ENCODE measurements around the gene NCOA5. TPM values are rescaled to one million over a fixed set of nuclear protein-coding genes. Genes with fewer than 3 reads are reported as not detected.

The NCOA5 gene
- total and polyA plus RNA-seq, 12 donors = 7.6 to 22.5 (median 11.5) TPM

DNA sequence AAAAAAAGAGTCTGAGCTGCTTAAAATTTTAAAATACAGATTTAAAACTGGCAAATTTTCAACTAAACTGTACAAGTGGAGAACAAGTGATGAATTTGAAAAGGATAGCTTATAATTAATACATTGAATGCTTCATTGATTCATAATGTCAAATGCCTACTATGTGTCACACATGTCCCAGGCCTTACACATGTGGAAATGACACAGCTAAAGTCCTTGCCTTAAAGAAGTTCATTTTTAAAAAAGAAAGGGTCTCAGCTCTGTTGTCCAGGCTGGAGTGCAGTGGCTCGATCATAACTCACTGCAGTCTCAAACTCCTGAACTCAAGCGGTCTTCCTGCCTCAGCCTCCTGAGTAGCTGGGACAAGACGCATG is 5.0 kb downstream of the NCOA5 start:
- Histone ChIP-seq H3K9me3 (no peaks in the 10 kb centered on the region), H3K4me1 (peaks cover 8 to 91% (median 83%) of the 10 kb centered on the region in 9 donors), H3K27me3 (no peaks in the 10 kb centered on the region), H3K27ac (no peak overlapping the region), H3K36me3 (peaks cover 0 to 4% (median 0%) of the 10 kb centered on the region in 9 donors), H3K4me3 (no peak overlapping the region)
- TF ChIP-seq, protein P1, sequence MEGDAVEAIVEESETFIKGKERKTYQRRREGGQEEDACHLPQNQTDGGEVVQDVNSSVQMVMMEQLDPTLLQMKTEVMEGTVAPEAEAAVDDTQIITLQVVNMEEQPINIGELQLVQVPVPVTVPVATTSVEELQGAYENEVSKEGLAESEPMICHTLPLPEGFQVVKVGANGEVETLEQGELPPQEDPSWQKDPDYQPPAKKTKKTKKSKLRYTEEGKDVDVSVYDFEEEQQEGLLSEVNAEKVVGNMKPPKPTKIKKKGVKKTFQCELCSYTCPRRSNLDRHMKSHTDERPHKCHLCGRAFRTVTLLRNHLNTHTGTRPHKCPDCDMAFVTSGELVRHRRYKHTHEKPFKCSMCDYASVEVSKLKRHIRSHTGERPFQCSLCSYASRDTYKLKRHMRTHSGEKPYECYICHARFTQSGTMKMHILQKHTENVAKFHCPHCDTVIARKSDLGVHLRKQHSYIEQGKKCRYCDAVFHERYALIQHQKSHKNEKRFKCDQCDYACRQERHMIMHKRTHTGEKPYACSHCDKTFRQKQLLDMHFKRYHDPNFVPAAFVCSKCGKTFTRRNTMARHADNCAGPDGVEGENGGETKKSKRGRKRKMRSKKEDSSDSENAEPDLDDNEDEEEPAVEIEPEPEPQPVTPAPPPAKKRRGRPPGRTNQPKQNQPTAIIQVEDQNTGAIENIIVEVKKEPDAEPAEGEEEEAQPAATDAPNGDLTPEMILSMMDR (IDR thresholded peaks at IDR 0.05) = no peak
- ATAC-seq (no peak), DNase-seq (no peak)
- WGBS, 2 donors = 83% methylated on average over 3 of the region's 3 CpGs
- intact Hi-C loops (cut with DNase I) = loop anchor here in 3 of 10 donors (5.0 to 10.0 kb wide), 3 partner anchors 60 to 110 kb away; partner anchors contain the start of genes SLC12A5 (in 1 of the 3) and ZNF335 (in 1 of the 3)

DNA sequence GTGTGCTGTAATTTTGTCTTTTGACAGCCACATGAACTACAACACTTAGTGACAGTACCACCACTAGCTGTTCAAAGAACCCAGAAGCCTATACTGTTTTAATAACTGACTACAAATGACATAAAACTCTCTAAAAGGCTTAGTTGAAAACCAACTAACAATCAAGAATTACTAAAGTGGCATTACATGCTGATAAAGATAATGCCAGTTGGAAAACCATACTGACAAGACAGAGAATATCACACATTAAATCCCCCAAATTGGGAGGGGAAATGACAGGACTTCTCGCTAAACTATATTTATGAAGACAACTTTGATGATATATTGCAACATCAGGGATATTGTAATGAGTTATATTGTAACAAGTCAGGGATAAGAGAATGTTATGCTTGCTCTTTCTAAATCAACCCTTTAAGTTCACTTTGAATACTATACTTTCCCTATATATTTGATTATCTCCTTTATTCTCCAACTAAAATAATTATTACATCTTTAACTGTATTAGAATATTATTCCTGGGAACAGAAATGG is 6.2 kb downstream of the NCOA5 start:
- intact Hi-C loops (cut with DNase I) = loop anchor here in 2 of 10 donors (10.0 kb wide), 2 partner anchors 59 to 109 kb away; partner anchors contain the start of genes SLC12A5 (in 1 of the 2) and ZNF335 (in 1 of the 2)
- peaks cover 8 to 90% (median 80%) of the 10 kb centered on the region in 9 donors for H3K4me1 ChIP-seq
- TF ChIP-seq, protein P1 (IDR thresholded peaks at IDR 0.05) = no peak

DNA sequence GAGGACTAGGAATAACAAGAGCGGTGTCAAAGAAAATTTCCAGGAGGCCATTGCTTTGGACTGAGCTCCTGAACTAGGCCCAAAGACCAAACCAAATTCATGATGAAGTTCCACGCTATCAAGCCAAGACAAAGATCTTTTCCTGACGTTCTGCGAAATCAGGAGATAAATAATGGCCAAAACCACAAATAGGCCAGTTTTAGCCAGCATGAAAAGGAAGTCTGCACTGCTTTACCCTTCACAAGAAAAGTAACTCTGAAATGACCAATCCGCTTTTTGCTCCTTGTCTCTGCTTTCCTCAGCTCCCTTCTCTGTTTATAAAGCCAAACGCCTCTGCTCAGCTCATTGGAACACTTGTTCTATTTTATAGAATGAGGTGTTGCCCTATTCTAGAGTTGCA is 6.7 kb downstream of the NCOA5 start:
- no peaks in the 10 kb centered on the region for H3K9me3 ChIP-seq
- DNase-seq (no peak), ATAC-seq (no peak)
- no peak overlapping the region for H3K4me3 ChIP-seq
- WGBS, 2 donors = 64 to 68% methylated on average over 6 of the region's 6 CpGs
- no peaks in the 10 kb centered on the region for H3K27me3 ChIP-seq
- no peak overlapping the region for H3K27ac ChIP-seq
- H3K36me3 ChIP-seq = peaks cover 0 to 20% (median 10%) of the 10 kb centered on the region in 9 donors
- TF ChIP-seq, protein P1 (IDR thresholded peaks at IDR 0.05) = no peak
- H3K4me1 ChIP-seq = peaks cover 8 to 85% (median 75%) of the 10 kb centered on the region in 9 donors
- intact Hi-C loops (cut with DNase I) = loop anchor here in 2 of 10 donors (10.0 kb wide), 2 partner anchors 58 to 108 kb away; partner anchors contain the start of genes SLC12A5 (in 1 of the 2) and ZNF335 (in 1 of the 2)

More for the DNA sequence above, 6.2 kb downstream of the NCOA5 start:
- Histone ChIP-seq H3K27ac (no peak overlapping the region), H3K9me3 (no peaks in the 10 kb centered on the region), H3K36me3 (peaks cover 0 to 16% (median 5%) of the 10 kb centered on the region in 9 donors), H3K4me3 (no peak overlapping the region), H3K27me3 (no peaks in the 10 kb centered on the region)
- DNase-seq (no peak), ATAC-seq (no peak)
- WGBS, 2 donors = 94 to 100% methylated on average over 1 of the region's 1 CpG

DNA sequence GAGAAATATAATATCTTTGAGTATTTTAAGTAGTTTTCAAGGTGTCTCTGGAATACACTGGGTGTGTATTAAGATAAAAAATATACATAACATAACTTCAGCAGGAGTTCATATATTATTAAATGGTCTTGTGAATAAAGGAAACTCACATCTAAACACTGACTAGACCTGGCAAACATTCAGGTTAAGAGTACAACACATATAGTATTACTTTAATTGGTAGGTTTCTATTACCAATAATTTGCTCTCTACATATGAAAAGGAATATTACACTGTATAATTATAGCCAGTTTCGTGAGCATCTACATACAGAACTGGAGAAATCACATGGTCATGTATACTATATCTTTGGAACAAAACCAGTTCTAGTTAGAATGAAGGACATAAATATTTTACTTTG is 8.7 kb downstream of the NCOA5 start:
- no peak overlapping the region for H3K4me3 ChIP-seq
- TF ChIP-seq, protein P1 (IDR thresholded peaks at IDR 0.05) = no peak
- H3K27me3 ChIP-seq = no peaks in the 10 kb centered on the region
- peaks cover 0 to 40% (median 16%) of the 10 kb centered on the region in 9 donors for H3K36me3 ChIP-seq
- 88 to 89% methylated on average over 1 of the region's 1 CpG for WGBS, 2 donors
- DNase-seq = no peak
- H3K4me1 ChIP-seq = peaks cover 4 to 65% (median 55%) of the 10 kb centered on the region in 9 donors
- H3K27ac ChIP-seq = no peak overlapping the region
- no peaks in the 10 kb centered on the region for H3K9me3 ChIP-seq
- intact Hi-C loops (cut with DNase I) = loop anchor here in 2 of 10 donors (10.0 kb wide), 2 partner anchors 56 to 106 kb away; partner anchors contain the start of genes SLC12A5 (in 1 of the 2) and ZNF335 (in 1 of the 2)
- no peak for ATAC-seq
